LNCAP (cell line): ENCODE data around the gene MZB1.

ENCODE experiments used
- TF ChIP-seq, protein P1 (sequence below): fragments of 450-650 bp; IDR thresholded peaks from 2 replicates; pipeline ENCODE4 v1.5.1; 2017; ENCODE audit warnings: mild to moderate bottlenecking

The MZB1 gene

GRCh38 chr5:139386050-139386438 lies 3.7 kb downstream of the MZB1 start:
- TF ChIP-seq, protein P1, sequence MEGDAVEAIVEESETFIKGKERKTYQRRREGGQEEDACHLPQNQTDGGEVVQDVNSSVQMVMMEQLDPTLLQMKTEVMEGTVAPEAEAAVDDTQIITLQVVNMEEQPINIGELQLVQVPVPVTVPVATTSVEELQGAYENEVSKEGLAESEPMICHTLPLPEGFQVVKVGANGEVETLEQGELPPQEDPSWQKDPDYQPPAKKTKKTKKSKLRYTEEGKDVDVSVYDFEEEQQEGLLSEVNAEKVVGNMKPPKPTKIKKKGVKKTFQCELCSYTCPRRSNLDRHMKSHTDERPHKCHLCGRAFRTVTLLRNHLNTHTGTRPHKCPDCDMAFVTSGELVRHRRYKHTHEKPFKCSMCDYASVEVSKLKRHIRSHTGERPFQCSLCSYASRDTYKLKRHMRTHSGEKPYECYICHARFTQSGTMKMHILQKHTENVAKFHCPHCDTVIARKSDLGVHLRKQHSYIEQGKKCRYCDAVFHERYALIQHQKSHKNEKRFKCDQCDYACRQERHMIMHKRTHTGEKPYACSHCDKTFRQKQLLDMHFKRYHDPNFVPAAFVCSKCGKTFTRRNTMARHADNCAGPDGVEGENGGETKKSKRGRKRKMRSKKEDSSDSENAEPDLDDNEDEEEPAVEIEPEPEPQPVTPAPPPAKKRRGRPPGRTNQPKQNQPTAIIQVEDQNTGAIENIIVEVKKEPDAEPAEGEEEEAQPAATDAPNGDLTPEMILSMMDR, result no peak

DNA sequence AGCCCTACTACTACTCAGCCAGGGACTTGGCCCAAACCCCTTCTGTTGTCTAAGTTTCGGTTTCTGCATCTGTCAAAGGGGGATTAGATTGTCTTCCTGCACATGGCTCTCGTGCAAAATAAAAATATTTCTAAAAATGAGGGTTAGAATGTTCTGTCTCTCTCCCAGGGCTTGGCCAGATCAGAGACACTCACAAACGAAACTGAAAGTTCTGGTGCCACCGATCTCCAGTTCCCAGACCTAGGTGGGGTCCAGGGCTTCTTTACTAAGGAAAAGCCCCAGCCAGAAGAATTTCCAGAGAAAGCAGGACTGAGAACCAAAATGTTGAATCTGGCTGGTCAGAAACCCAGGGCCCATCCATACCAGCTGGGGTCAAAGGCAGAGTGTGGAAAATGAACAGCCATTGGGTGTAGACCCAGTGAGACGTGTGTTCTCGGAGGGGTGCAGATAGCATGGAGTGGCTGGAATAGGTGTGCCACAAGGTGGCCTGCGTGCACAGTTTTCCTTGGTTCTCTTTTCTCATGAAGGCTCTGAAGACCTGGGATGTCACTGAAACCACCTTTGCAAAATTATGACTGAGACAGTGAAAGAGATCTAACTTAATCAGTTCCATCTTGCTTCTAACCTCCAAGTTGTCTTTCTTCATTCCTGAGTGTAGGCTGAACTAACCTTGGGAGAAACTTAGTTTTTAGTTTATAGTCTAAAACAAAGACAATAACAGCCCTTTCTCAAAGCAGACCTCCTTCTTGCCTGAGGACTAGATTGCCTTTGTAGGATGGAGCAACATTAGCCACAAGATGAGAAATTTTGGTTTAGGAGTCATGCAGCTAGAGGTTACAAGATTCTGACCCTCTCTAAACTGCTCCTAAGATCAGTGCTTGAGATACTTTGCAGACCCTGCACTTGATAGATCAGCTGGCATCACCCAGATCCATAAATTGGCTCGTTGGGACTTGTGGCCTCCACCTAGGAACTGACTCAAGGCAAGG lies 4.4 kb downstream of the MZB1 start:
- TF ChIP-seq, protein P1, result no peak

DNA sequence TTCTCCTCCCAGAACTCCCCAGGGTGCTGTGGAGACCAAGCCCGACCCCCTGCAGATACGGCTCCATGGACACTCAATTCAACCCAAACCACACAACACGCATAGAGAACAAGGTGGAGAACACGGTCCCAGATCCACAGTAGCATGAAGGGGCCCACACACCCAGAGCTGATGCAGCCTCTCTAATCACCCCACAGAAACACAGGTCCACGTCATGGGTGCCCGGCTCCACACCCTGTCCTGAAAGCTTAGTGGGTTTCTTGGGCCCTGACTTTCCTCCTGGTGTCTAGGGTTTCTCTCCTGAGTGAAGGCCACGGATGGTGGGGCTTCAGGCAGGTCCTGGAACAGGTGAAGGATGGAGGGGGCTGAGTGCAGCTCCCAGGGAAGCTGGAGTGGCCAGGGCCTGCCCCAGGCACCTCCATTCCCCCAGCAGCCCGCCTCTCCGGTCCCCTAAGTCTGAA lies 5.1 kb downstream of the MZB1 start:
- TF ChIP-seq, protein P1, result no peak

DNA sequence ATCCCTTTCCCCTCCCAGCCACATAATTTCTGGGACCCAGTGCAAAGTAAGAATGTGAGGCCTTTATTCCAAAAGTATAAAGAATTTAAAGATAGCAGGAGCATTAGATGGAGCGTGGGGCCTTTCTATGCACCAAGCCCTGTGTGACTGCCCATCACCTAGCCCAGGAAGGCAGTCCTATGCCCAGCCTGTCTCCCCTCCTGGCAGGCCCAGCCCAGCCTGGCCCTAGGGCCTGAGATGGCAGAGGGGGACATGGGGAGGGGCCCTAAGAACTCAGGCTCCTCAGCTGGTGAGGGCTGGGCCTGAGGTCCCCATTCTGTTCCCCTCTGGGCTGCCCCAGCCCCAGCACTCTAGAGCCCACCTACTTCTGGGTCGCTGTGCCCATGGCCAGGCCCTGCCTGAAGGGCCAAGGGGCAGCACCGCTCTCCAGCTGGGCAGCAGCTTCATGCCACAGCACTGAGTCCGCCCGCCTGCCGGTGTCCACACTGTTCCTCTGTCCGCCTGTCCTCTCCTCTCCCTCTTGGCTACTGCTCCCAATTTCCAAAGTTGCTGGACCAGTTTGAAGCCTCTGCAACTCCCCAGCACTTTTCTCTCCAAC lies 5.6 kb downstream of the MZB1 start:
- TF ChIP-seq, protein P1, result no peak

DNA sequence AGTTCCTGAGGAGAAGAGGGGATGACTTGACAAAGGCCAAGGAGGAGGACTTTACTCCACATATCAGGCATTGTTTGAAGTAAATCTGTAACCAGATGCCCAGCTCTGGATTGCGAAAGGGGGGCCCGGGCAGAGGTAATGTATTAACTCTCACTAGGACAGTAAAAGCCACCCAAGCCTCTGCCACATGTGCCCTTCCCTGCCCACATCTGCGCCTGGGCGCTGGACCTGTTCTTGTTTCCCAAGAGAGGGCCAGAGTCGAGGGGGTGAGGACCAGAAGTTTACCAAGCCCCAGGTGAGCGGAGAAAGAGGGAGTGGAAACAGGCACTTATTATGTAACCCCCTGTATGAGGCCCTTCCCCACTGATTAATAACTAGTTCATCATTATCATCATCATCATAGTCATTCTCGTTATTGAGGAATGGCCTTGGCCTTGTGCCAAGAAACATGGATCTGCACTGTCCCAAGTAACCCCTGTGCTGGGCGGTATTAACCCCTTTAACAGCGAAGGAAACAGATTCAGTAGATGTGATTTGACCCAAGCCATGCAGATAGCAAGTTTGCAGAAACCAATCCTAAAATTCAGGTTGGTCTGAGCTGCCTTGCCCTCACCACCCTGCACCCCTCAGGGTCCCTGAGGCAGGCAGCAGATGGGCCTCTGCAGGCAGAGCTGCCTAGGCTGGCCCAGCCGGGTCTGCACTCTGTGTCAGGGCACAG lies 6.3 kb downstream of the MZB1 start, which contains the start of gene SLC23A1:
Gene SLC23A1 (minus strand): TSS at position 23 of the 718 bp plus-strand sequence. CDS start 44 bp downstream, outside the sequence.
- TF ChIP-seq, protein P1, result no peak

DNA sequence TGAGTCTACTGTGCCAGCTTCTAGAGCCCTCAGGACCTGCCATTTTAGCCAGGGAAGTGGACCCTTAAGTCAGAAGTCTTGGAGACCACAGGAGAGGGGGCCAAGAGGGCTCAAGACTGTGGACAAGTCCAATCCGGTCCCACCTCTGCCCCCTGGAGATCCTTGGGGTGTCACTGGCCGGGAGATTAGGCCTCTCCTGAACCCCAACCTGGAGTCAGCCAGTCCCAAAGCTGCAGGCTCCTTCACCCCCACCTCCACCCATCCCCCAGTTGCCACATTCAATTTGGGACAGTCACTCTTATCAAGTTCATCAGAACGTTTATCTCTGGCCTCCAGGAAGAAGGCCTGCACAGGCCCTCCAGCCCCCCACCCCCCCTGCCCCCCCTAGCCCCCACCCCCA lies 6.9 kb downstream of the MZB1 start:
- TF ChIP-seq, protein P1, result no peak
